SU-DHL-6 (cell line): ENCODE measurements around the gene UNG.

Experiments used
- EZH2phosphoT487 ChIP-seq: fragments of 200-600 bp; sonication (generic), shearing (Covaris generic); conservative IDR thresholded peaks from 2 replicates; pipeline ENCODE4 v1.6.1; 2018; ENCODE audit warnings: mild to moderate bottlenecking, antibody characterized with exemption, low read length, moderate library complexity, mixed read lengths
- TF ChIP-seq, protein P1 (sequence below): fragments of 200-600 bp; sonication (generic); IDR thresholded peaks from one replicate; pipeline ENCODE4 v1.5.1; 2017; ENCODE audit warnings: antibody characterized with exemption, mild to moderate bottlenecking, low read length, moderate library complexity; ENCODE audit not compliant: insufficient read depth, poor library complexity, severe bottlenecking

DNA sequence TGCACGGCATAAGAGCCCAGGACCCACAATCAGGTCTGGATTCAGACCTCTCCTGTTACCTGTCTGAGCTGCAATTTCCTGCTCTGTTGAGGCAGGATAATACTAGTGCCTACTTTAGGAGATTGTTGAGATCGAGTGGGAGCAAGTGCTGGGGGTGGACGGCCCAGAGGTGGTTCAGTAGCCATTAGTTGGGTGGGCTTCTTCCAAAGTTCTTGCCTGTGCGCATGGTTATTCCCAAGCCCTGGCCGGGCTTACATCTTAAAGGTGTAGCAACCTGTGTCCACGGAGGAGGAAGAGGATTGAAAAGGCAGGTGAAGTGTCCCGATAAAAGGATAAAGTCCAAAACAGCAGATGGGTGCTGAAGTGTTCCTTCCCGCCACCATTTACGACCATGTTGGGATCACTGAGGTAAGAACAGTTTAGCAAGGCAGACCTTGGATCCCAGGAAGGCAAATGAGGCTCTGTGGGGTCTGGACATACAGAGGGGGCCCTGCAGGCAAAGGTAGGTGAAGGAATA is 52.8 kb downstream of the UNG start:
- TF ChIP-seq, protein P1, sequence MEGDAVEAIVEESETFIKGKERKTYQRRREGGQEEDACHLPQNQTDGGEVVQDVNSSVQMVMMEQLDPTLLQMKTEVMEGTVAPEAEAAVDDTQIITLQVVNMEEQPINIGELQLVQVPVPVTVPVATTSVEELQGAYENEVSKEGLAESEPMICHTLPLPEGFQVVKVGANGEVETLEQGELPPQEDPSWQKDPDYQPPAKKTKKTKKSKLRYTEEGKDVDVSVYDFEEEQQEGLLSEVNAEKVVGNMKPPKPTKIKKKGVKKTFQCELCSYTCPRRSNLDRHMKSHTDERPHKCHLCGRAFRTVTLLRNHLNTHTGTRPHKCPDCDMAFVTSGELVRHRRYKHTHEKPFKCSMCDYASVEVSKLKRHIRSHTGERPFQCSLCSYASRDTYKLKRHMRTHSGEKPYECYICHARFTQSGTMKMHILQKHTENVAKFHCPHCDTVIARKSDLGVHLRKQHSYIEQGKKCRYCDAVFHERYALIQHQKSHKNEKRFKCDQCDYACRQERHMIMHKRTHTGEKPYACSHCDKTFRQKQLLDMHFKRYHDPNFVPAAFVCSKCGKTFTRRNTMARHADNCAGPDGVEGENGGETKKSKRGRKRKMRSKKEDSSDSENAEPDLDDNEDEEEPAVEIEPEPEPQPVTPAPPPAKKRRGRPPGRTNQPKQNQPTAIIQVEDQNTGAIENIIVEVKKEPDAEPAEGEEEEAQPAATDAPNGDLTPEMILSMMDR = no peak
- no peak for TF ChIP-seq EZH2phosphoT487
